Loucy (cell line): Measurements from ENCODE around the gene TMEM127.

Experiments used
- H2AFZ ChIP-seq: fragments of 200-600 bp; sonication (generic); 2 replicates; pipeline ENCODE4 v1.6.0; 2016; ENCODE audit warnings: antibody characterized with exemption, mild to moderate bottlenecking, low read length, moderate library complexity
- H3F3A ChIP-seq: fragments of 200-600 bp; 2 replicates; pipeline ENCODE4 v1.6.0; 2016; ENCODE audit warnings: antibody characterized with exemption, low read depth, mild to moderate bottlenecking
- H3K27me3 ChIP-seq: fragments of 200-600 bp; sonication (generic); 2 replicates; pipeline ENCODE4 v1.6.1; 2014; ENCODE audit warnings: low read length, mild to moderate bottlenecking; ENCODE audit not compliant: insufficient read depth, poor library complexity, severe bottlenecking
- H3K36me3 ChIP-seq: fragments of 200-600 bp; sonication (generic); 2 replicates; pipeline ENCODE4 v1.6.1; 2016; ENCODE audit warnings: low read length; ENCODE audit not compliant: insufficient read depth
- H3K4me1 ChIP-seq: fragments of 200-600 bp; sonication (generic); 2 replicates; pipeline ENCODE4 v1.5.1; 2014; ENCODE audit warnings: low read length, mild to moderate bottlenecking; ENCODE audit not compliant: insufficient read depth, poor library complexity, severe bottlenecking
- H3K4me2 ChIP-seq: fragments of 200-600 bp; sonication (generic); 2 replicates; pipeline ENCODE4 v1.6.0; 2014; ENCODE audit warnings: antibody characterized with exemption, low read length, low read depth, mild to moderate bottlenecking; ENCODE audit not compliant: poor library complexity, severe bottlenecking
- H3K4me3 ChIP-seq: fragments of 200-600 bp; sonication (generic); 2 replicates; pipeline ENCODE4 v1.5.1; 2014; ENCODE audit warnings: low read length, mild to moderate bottlenecking, mixed read lengths; ENCODE audit not compliant: poor library complexity, severe bottlenecking
- H3K79me2 ChIP-seq: fragments of 200-600 bp; sonication (generic); 2 replicates; pipeline ENCODE4 v1.6.1; 2014; ENCODE audit warnings: low read length; ENCODE audit not compliant: insufficient read depth
- H3K9ac ChIP-seq: fragments of 200-600 bp; sonication (generic); 2 replicates; pipeline ENCODE4 v1.6.0; 2014; ENCODE audit warnings: mild to moderate bottlenecking, low read depth, low read length, moderate library complexity; ENCODE audit not compliant: poor library complexity, severe bottlenecking
- H3K9me2 ChIP-seq: fragments of 200-600 bp; sonication (generic); replicated peaks from 2 replicates; pipeline ENCODE4 v1.6.1; 2016; ENCODE audit warnings: low read depth, low read length, mixed read lengths
- H3K9me3 ChIP-seq: fragments of 200-600 bp; sonication (generic); 2 replicates; pipeline ENCODE4 v1.6.1; 2014; ENCODE audit warnings: mild to moderate bottlenecking, antibody characterized with exemption, low read length, low read depth; ENCODE audit not compliant: insufficient read depth
- H4K20me1 ChIP-seq: fragments of 200-600 bp; sonication (generic); 2 replicates; pipeline ENCODE4 v1.6.0; 2014; ENCODE audit warnings: antibody characterized with exemption, low read length, mild to moderate bottlenecking; ENCODE audit not compliant: insufficient read depth, poor library complexity, severe bottlenecking
- CTCF ChIP-seq: fragments of 200-600 bp; sonication (generic); conservative IDR thresholded peaks from 2 replicates; pipeline ENCODE4 v1.5.1; 2014; ENCODE audit warnings: mild to moderate bottlenecking, antibody characterized with exemption, low read length
- EZH2phosphoT487 ChIP-seq: fragments of 200-600 bp; IDR thresholded peaks from 2 replicates; pipeline ENCODE4 v1.6.1; 2018; ENCODE audit warnings: antibody characterized with exemption, mild to moderate bottlenecking, moderate library complexity, borderline replicate concordance

Gene TMEM127

DNA sequence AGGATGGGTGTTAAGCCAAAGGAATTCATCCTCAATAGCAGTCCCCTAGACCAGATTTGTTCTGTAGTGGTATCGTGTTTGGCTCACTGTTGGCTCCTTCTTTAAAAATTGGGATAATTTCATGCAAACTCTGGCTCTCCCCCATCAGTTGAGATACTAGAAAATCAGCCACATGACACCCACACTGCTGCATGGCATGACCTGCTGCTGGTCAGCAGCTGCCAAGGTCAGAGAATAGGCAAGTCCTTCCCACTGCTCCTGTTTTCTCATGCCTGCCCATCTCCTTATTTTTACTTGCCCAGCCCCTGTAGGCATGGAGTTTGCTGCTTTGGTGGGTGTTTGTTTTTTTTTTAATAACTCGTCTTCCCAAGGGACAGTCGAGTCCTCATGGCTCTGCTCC, 40.6 kb upstream of the TMEM127 start:
- Histone ChIP-seq H3K4me3 (peak overlapping the region; percentile 80), H4K20me1 (peaks cover 37% of the 10 kb centered on the region), H3K4me2 (peak overlapping the region; percentile 94), H3K9me2 (no peaks in the 10 kb centered on the region), H3K9ac (peak overlapping the region; percentile 93), H3K9me3 (no peaks in the 10 kb centered on the region), H3F3A (no peaks in the 10 kb centered on the region), H3K27me3 (no peaks in the 10 kb centered on the region), H3K36me3 (peaks cover 22% of the 10 kb centered on the region; the same call in 1 of the 2 replicates), H3K79me2 (peaks cover 52% of the 10 kb centered on the region), H2AFZ (no peak overlapping the region), H3K4me1 (peaks cover 41% of the 10 kb centered on the region)
- TF ChIP-seq CTCF (no peak), EZH2phosphoT487 (no peak)

DNA sequence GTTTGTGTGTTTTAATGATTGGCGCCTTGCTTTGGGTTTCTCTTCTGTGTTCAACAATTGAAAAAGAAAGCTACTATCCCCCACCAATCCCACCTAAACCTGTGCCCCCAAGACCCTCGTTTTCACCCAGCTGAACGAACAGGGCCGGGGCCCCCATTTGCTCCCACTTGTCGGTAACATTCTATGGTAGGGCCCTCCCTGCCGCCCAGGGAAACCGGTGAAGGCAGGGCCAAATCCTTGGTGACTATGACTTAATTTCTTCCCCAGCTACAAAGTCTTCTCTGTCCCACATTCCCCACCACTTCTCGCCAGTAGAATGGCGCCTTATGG, 40.1 kb upstream of the TMEM127 start:
- Histone ChIP-seq H3K4me2 (peak overlapping the region; percentile 94), H3K36me3 (peaks cover 26% of the 10 kb centered on the region; the same call in 1 of the 2 replicates), H3F3A (no peaks in the 10 kb centered on the region), H3K9ac (peak overlapping the region; percentile 93), H3K9me2 (no peaks in the 10 kb centered on the region), H3K79me2 (peaks cover 56% of the 10 kb centered on the region), H2AFZ (peak overlapping the region; percentile 82), H3K27me3 (no peaks in the 10 kb centered on the region), H4K20me1 (peaks cover 41% of the 10 kb centered on the region), H3K4me1 (peaks cover 42% of the 10 kb centered on the region), H3K4me3 (peak overlapping the region; percentile 80), H3K9me3 (no peaks in the 10 kb centered on the region)
- no peak for TF ChIP-seq CTCF
- TF ChIP-seq EZH2phosphoT487: no peak

- no peaks in the 10 kb centered on the region for H3F3A ChIP-seq
- H3K9ac ChIP-seq: peak within 1 kb of the TSS; percentile 93
- peaks cover 61% of the 10 kb centered on the region for H3K79me2 ChIP-seq
- H3K9me2 ChIP-seq: no peaks in the 10 kb centered on the region
- H3K27me3 ChIP-seq: no peaks in the 10 kb centered on the region
- peaks cover 31% of the 10 kb centered on the region; the same call in 1 of the 2 replicates for H3K36me3 ChIP-seq
- H3K9me3 ChIP-seq: no peaks in the 10 kb centered on the region
- peak within 1 kb of the TSS; percentile 97 for H3K4me2 ChIP-seq
- peaks cover 43% of the 10 kb centered on the region for H3K4me1 ChIP-seq
- peaks cover 43% of the 10 kb centered on the region for H4K20me1 ChIP-seq
- peak within 1 kb of the TSS; percentile 82 for H2AFZ ChIP-seq
- H3K4me3 ChIP-seq: peak within 1 kb of the TSS; percentile 80
- no peak for TF ChIP-seq CTCF
Measured at GRCh38 chr2:96305091-96305978, 39.5 kb upstream of the TMEM127 start, which contains the start of gene SNRNP200. Gene SNRNP200 (minus strand): TSS chr2:96305546. CDS start chr2:96305437, 109 bp downstream.
